ENCODE results near the gene SRGAP3. TPM values are rescaled to one million over a fixed set of nuclear protein-coding genes. Genes with fewer than 3 reads are reported as not detected.
A peak's percentile ranks its signal among the peaks of the same experiment; 100 is the strongest.

The SRGAP3 gene
- total RNA-seq, 1 donor from 2014 or later, result 68.6 TPM

DNA sequence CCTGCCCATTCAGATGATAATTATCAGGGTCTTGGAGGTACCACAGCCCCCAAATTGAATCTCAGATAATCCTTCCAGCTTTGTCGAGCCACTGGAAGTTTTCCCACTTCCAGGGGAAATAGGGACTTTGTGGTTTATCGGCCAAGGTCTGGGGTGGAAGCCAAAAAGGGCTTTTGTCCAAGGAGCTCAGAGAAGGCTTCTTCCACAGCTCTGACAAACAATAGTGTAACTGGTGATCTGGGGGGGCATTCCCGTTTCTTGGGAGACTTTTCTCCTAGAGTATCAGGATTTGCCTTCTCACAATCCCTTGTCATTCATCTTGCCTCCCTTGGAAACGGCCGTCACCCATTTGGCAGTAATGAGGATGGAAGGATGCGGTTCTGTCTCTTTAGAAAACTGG is 18.4 kb downstream of the SRGAP3 start:
- TF ChIP-seq CTCF (IDR thresholded peaks at IDR 0.05; ENCODE audit: unreplicated experiment), result no peak
- DNase-seq (ENCODE audit: low spot score in 2 of 2, unreplicated experiment in 2 of 2), result no peak
- Mint-ChIP-seq H3K4me1 (peaks cover 57% of the 10 kb centered on the region), H3K4me3 (no peak overlapping the region), H3K27ac (peak overlapping the region; percentile 60), H3K36me3 (peaks cover 11% of the 10 kb centered on the region), H3K27me3 (ENCODE audit: low read depth) (no peaks in the 10 kb centered on the region), H3K9me3 (peaks cover 1% of the 10 kb centered on the region)

DNA sequence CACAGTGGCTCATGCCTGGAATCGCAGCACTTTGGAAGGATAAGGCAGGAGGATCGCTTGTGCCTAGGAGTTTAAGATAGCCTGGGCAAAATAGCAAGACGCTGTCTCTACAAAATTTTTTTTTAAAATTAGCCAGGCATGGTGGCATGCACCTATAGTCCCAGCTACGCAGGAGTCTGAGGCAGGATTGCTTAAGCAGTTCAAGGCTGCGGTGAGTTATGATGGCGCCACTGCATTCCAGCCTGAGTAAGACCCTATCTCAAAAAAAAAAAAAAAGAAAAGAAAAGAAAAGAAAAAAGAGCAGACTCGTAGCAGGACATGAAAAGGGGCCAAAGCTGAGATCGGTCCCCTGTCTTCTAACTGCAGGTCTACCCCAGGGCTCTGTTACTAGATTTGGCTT is 18.9 kb downstream of the SRGAP3 start:
- Mint-ChIP-seq H3K27me3 (ENCODE audit: low read depth) (no peaks in the 10 kb centered on the region), H3K27ac (peak overlapping the region; percentile 82), H3K36me3 (peaks cover 7% of the 10 kb centered on the region), H3K9me3 (no peaks in the 10 kb centered on the region), H3K4me3 (no peak overlapping the region), H3K4me1 (peaks cover 61% of the 10 kb centered on the region)
- TF ChIP-seq CTCF (IDR thresholded peaks at IDR 0.05; ENCODE audit: unreplicated experiment), result no peak
- no peak for DNase-seq (ENCODE audit: low spot score in 2 of 2, unreplicated experiment in 2 of 2)

DNA sequence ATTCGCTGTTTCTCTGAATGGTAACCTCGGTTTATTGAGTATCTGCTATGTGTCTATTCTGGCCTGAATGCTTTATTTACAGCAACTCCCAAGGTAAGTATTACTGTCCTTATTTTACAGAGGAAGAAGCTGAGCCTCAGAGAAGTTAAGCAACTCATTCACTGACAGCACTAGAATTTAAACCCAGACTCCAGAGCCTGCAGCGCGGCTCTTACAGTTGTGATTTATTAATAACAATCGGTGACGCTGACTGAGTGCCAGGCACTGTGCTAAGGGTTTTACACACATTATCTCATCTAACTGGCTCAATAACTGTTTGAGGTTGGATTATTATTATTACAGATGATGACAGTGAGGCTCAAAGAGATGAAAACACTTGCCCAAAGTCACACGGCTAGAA is 19.6 kb downstream of the SRGAP3 start:
- Mint-ChIP-seq H3K27me3 (ENCODE audit: low read depth) (no peaks in the 10 kb centered on the region), H3K4me1 (peaks cover 68% of the 10 kb centered on the region), H3K27ac (peak overlapping the region; percentile 82), H3K4me3 (no peak overlapping the region), H3K36me3 (peaks cover 4% of the 10 kb centered on the region), H3K9me3 (no peaks in the 10 kb centered on the region)
- no peak for DNase-seq (ENCODE audit: low spot score in 2 of 2, unreplicated experiment in 2 of 2)
- TF ChIP-seq CTCF (IDR thresholded peaks at IDR 0.05; ENCODE audit: unreplicated experiment), result no peak

DNA sequence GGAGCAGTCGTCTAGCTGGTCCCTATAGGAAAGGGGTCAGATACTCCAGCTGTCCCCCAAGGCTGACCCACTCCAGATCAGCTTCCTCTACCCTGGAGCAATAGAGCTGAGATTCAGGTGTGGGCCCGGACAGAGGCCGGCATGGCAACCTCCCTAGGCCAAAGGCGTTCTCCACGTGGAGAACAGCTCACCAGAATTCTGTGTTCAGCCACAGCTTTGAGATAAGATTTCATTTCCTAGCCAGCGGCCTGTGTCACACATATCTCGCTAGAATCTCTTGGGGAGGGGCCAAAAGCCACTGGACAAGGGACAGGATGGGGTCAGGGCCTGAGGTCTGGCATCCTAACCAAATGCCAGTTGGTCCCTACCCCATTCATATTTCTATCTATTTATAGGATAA is 20.1 kb downstream of the SRGAP3 start:
- peaks cover 70% of the 10 kb centered on the region for H3K4me1 Mint-ChIP-seq
- peak overlapping the region; percentile 82 for H3K27ac Mint-ChIP-seq
- peaks cover 1% of the 10 kb centered on the region for H3K27me3 Mint-ChIP-seq (ENCODE audit: low read depth)
- no peak for TF ChIP-seq CTCF (IDR thresholded peaks at IDR 0.05; ENCODE audit: unreplicated experiment)
- peaks cover 3% of the 10 kb centered on the region for H3K36me3 Mint-ChIP-seq
- DNase-seq (ENCODE audit: low spot score in 2 of 2, unreplicated experiment in 2 of 2), result no peak
- H3K9me3 Mint-ChIP-seq, result no peaks in the 10 kb centered on the region
- H3K4me3 Mint-ChIP-seq, result no peak overlapping the region

DNA sequence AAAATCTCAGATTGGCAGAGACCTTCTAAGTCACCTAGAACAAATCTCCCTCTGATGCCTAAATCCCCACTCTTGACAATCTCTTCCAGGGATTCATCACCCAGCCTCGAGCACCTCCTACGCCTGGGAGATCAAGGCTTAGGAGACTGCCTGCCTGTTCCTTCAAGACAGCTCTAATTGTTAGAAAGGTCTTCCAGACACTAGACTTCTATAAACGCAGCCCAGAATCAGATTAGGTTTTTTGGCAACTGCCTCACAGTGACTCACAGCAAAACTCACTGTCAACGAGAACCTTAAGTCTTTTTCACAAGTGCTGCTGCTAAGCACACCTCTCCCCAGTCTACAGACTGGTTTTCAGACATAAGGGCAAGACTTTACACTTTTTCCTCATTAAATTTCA is 23.1 kb downstream of the SRGAP3 start:
- H3K4me1 Mint-ChIP-seq, result peaks cover 60% of the 10 kb centered on the region
- peak overlapping the region; percentile 65 for H3K27ac Mint-ChIP-seq
- H3K36me3 Mint-ChIP-seq, result peaks cover 4% of the 10 kb centered on the region
- no peak for DNase-seq (ENCODE audit: low spot score in 2 of 2, unreplicated experiment in 2 of 2)
- no peak overlapping the region for H3K4me3 Mint-ChIP-seq
- no peak for TF ChIP-seq CTCF (IDR thresholded peaks at IDR 0.05; ENCODE audit: unreplicated experiment)
- peaks cover 1% of the 10 kb centered on the region for H3K27me3 Mint-ChIP-seq (ENCODE audit: low read depth)
- no peaks in the 10 kb centered on the region for H3K9me3 Mint-ChIP-seq

DNA sequence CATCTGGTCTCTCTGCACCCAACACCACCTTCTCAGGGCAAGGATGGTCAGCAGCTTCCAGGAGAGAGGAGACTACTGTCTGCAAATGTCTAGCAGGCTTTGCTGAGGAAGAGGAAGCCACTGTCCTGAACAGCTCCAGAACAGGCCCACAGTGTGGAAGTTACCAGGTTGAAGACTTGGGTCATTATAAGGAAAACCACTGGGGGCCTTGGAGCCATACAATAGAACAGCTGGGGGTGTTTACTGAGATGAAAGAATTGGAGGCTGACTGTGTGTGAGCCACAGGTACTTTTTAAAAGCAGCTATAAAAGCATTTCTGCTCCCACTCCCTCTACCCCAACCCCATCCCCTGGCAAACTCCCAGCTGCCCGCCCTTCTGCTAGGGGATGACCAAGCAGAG is 24.2 kb downstream of the SRGAP3 start:
- Mint-ChIP-seq H3K4me3 (no peak overlapping the region), H3K9me3 (no peaks in the 10 kb centered on the region), H3K36me3 (peaks cover 4% of the 10 kb centered on the region), H3K27me3 (ENCODE audit: low read depth) (peaks cover 1% of the 10 kb centered on the region), H3K4me1 (peaks cover 49% of the 10 kb centered on the region), H3K27ac (no peak overlapping the region)
- TF ChIP-seq CTCF (IDR thresholded peaks at IDR 0.05; ENCODE audit: unreplicated experiment), result no peak
- no peak for DNase-seq (ENCODE audit: low spot score in 2 of 2, unreplicated experiment in 2 of 2)
